ENCODE results near the gene TFCP2. TPM values are rescaled to one million over a fixed set of nuclear protein-coding genes. Genes with fewer than 3 reads are reported as not detected.
A peak's percentile ranks its signal among the peaks of the same experiment; 100 is the strongest.

TFCP2 gene
- total and polyA plus RNA-seq, 2 experiments from 2014 or later, result 12.2 to 17.0 TPM

GRCh38 chr12:51163795-51164194, 9.1 kb downstream of the TFCP2 start:
- Histone ChIP-seq H3K4me1 (ENCODE audit: low read depth) (no peaks in the 10 kb centered on the region), H3K4me3 (no peak overlapping the region), H3K36me3 (no peaks in the 10 kb centered on the region), H3K27me3 (no peaks in the 10 kb centered on the region), H3K9me3 (ENCODE audit: low read depth) (no peaks in the 10 kb centered on the region), H3K27ac (no peak overlapping the region)
- no peak for TF ChIP-seq CTCF (IDR thresholded peaks at IDR 0.05; ENCODE audit: low read depth, low read length)
- no peak for DNase-seq (ENCODE audit: low read depth in 1 of 2, low spot score in 1 of 2)

GRCh38 chr12:51162217-51162616, 10.7 kb downstream of the TFCP2 start:
- Histone ChIP-seq H3K4me3 (no peak overlapping the region), H3K4me1 (ENCODE audit: low read depth) (no peaks in the 10 kb centered on the region), H3K27ac (no peak overlapping the region), H3K9me3 (ENCODE audit: low read depth) (no peaks in the 10 kb centered on the region), H3K36me3 (no peaks in the 10 kb centered on the region), H3K27me3 (no peaks in the 10 kb centered on the region)
- no peak for TF ChIP-seq CTCF (IDR thresholded peaks at IDR 0.05; ENCODE audit: low read depth, low read length)
- DNase-seq (ENCODE audit: low read depth in 1 of 2, low spot score in 1 of 2), result no peak

GRCh38 chr12:51160814-51161459, 12.0 kb downstream of the TFCP2 start:
- Histone ChIP-seq H3K4me1 (ENCODE audit: low read depth) (no peaks in the 10 kb centered on the region), H3K36me3 (no peaks in the 10 kb centered on the region), H3K9me3 (ENCODE audit: low read depth) (no peaks in the 10 kb centered on the region), H3K27me3 (no peaks in the 10 kb centered on the region), H3K4me3 (no peak overlapping the region), H3K27ac (no peak overlapping the region)
- DNase-seq (ENCODE audit: low read depth in 1 of 2, low spot score in 1 of 2), result peak in 1 of 2 donors; percentile 80
- no peak for TF ChIP-seq CTCF (IDR thresholded peaks at IDR 0.05; ENCODE audit: low read depth, low read length)

- H3K27ac ChIP-seq, result no peak overlapping the region
- H3K4me3 ChIP-seq, result no peak overlapping the region
- no peak for TF ChIP-seq CTCF (IDR thresholded peaks at IDR 0.05; ENCODE audit: low read depth, low read length)
- no peaks in the 10 kb centered on the region for H3K27me3 ChIP-seq
- DNase-seq (ENCODE audit: low read depth in 1 of 2, low spot score in 1 of 2), result no peak
- H3K9me3 ChIP-seq (ENCODE audit: low read depth), result no peaks in the 10 kb centered on the region
- no peaks in the 10 kb centered on the region for H3K36me3 ChIP-seq
- no peaks in the 10 kb centered on the region for H3K4me1 ChIP-seq (ENCODE audit: low read depth)
Measured at GRCh38 chr12:51156245-51156765, 16.6 kb downstream of the TFCP2 start.

- Histone ChIP-seq H3K4me3 (no peak overlapping the region), H3K27ac (no peak overlapping the region), H3K4me1 (ENCODE audit: low read depth) (no peaks in the 10 kb centered on the region), H3K36me3 (no peaks in the 10 kb centered on the region), H3K9me3 (ENCODE audit: low read depth) (no peaks in the 10 kb centered on the region), H3K27me3 (no peaks in the 10 kb centered on the region)
- DNase-seq (ENCODE audit: low read depth in 1 of 2, low spot score in 1 of 2), result no peak
- TF ChIP-seq CTCF (IDR thresholded peaks at IDR 0.05; ENCODE audit: low read depth, low read length), result no peak
Measured at GRCh38 chr12:51152953-51153352, 20.0 kb downstream of the TFCP2 start.
